GM10266 (cell line): ENCODE measurements around the gene PSMD10.
A peak's percentile ranks its signal among the peaks of the same experiment; 100 is the strongest.

Source experiments
- DNase-seq: peaks from one replicate; pipeline ENCODE4 v3.0.0; 2012; ENCODE audit errors: extremely low spot score
- TF ChIP-seq, protein P1 (sequence below): IDR thresholded peaks from 2 replicates; pipeline ENCODE4 v1.5.1; 2012; ENCODE audit warnings: mild to moderate bottlenecking, low read depth; ENCODE audit not compliant: control insufficient read depth, insufficient read depth; ENCODE audit errors: missing control alignments

Gene PSMD10

DNA sequence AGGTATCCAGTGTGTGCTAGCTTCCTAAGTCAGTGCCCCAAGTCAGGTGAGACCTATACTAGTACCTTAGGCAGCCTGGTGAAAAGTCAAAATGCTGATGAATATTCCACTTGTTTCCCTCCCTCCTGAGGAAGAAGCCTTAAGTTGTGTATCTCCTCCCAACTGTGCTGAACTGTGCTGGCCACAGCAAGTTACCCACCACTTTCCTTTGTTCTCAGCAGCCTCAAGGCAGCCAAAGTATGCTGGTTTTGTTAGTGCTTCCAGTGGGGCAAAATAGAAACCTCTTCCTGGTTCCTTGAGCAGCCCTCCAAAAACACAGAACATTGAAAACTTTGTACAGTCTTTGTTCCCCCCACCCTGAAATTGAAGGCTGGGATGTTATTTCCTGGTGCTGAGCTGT is 14.1 kb upstream of the PSMD10 start:
- DNase-seq = no peak
- TF ChIP-seq, protein P1, sequence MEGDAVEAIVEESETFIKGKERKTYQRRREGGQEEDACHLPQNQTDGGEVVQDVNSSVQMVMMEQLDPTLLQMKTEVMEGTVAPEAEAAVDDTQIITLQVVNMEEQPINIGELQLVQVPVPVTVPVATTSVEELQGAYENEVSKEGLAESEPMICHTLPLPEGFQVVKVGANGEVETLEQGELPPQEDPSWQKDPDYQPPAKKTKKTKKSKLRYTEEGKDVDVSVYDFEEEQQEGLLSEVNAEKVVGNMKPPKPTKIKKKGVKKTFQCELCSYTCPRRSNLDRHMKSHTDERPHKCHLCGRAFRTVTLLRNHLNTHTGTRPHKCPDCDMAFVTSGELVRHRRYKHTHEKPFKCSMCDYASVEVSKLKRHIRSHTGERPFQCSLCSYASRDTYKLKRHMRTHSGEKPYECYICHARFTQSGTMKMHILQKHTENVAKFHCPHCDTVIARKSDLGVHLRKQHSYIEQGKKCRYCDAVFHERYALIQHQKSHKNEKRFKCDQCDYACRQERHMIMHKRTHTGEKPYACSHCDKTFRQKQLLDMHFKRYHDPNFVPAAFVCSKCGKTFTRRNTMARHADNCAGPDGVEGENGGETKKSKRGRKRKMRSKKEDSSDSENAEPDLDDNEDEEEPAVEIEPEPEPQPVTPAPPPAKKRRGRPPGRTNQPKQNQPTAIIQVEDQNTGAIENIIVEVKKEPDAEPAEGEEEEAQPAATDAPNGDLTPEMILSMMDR = no peak

DNA sequence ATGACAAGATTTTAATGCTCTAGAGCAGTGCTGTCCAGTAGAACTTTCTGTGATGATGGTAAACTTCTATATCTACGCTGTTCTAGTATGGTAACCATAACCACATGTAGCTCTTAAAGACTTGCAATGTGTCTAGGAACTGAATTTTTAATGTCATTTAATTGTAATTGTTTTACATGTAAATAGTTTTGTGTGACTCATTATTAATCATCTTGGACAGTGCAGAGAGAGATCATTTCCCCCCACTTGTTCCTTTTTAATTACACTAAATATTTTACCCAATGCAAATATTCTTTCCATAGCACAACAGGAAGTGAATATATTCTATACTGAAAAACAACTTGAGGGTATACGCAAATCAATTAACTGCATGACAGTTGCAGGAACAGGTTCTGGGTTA is 6.0 kb upstream of the PSMD10 start:
- TF ChIP-seq, protein P1 = no peak
- no peak for DNase-seq

DNA sequence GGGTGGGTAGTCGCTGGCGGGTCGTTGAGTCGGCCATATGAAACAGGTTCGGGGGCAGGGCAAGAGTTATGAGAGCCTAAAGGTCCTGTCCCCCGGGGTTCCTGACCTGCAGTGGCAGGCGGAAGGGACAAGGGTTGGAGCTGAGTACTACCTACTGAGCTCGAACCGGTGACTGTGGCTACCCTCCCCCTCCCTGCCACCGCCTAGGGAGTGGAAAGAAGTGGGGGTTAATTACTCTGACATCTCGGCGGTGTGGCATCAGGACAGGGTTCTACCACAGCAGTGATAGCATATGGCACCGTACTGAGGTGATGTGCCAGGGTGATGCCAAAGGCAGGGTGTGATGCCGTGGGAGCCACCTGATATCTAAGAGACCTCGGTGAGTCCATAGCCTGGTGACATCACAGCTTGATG is 543 bp upstream of the PSMD10 start:
- TF ChIP-seq, protein P1 = no peak
- peak; percentile 4 for DNase-seq

DNA sequence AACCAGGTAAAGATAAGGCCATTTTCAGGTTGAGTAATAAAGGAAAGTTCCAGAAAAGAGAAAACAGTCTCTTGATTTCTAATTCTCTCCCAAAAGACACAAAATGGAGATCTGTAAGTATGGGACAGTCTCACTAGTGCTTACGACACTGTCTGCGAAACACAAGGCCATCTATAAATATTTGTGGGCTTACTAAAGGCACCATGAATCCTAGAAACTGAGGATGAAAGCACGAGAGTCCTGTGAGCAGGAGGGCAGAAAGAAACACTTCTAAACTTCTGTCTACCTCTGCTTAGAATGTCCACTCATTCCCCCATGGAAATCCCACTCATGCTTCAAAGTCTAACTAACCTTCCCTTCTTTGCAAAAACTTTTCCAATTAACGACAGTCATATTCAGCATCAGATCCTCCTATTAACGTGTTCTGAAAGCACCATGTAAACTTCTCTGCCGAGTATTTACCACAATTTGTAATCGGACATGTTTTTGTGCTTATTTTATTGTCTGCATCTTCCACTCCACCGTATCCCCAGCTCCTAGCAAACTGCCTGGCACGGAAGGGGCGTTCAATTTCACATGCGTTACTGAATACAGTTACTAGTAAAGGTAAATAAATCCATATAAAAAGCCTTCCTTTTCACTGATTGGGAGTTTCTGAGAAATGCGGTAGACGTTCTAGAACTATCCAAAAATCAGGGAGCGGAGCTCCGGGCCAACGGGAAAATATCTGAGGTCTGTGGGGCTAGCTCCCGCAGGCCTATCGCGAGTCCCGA is 665 bp downstream of the PSMD10 start:
- no peak for DNase-seq
- TF ChIP-seq, protein P1 = no peak

DNA sequence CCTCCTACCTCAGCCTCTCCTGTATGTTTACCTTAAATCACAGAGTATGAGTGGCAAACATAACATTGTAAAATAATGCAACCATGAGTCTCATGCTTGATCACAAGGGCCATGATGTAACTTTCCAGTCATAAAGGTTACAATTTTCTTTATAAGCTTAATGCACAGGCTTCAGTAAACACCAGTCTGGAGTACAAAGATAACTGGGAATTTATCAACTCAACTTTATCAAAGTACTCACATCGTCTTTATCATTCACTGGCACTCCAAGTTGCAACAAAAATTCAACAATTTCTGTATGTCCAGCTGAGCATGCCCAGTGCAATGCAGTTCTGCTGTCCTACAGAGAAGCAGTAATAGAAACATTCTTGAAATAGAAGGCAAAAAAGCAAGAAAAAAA is 2.8 kb downstream of the PSMD10 start:
- no peak for DNase-seq
- TF ChIP-seq, protein P1 = no peak

DNA sequence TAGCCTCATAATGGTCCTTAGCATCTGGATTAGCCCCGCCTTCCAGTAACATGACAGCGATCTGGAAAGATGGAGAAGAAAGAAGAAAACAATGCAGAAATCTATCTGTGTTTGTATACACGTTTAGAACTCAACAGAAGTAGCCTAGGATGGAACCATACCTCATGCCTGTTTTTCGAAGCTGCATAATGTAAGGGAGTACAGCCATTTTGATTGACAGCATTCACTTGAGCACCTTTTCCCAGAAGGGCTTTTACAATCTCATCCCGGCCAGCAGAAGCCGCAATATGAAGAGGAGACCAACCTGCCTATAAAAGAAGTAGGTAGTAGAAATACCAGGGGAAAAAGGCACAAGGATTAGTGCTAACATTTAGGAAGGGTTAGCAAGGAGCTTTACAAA is 3.5 kb downstream of the PSMD10 start:
- TF ChIP-seq, protein P1 = no peak
- no peak for DNase-seq

DNA sequence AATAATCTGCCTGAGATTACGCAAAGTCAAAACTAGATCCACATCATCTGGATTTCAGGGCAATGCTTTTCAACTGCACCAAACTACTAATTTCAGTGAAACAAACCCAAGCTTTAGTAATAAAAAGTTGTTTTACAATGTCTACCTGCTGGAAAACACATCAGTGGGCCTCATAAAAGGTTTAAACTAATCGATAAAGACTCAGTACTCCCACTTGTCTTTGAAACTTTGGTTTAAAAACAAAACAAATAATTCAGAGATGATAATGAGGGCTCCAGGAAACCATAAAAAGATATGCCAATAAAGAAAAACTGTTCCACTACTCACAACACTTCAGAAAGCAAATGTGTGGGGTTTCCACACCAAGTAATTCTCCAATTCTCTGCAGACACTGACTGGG is 10.2 kb downstream of the PSMD10 start:
- TF ChIP-seq, protein P1 = no peak

More for the DNA sequence above, 10.2 kb downstream of the PSMD10 start:
- no peak for DNase-seq
